ENCODE measurements around the gene XRN2.

XRN2 gene

DNA sequence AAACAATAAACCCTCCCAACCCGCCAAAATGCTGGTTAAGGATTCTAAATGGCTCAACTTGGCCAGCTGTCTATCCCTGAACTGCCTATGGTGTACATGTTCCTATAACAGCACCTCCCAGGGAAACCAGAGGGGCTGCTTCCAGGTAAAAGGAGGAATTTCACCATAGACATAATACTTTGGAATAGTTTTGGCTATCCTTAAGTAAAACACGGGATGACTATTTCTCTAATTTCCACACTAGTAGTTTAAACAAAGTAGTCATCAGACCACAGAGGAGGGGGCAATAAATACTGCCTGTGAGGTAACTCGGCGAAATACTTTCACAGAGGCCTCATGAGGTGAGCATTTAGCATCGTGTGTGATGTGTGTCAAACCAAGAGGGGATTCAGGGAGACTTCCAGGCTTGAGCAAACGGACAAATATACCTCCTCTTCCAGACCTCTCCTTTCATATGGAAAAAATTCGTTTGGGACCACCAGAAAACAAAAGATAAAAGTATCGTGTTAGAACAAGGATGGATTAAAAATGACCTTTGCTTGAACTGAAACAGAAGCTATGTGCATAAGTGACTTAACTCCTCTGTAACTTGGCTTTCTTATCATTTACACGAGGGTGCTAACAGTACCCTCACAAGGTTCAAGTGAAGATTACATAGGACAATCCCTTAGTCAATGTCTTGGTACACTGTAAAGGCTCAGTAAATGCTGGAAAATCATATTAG lies 1.0 kb upstream of the XRN2 start:
- no peak for DNase-seq (ENCODE audit: low read depth)

DNA sequence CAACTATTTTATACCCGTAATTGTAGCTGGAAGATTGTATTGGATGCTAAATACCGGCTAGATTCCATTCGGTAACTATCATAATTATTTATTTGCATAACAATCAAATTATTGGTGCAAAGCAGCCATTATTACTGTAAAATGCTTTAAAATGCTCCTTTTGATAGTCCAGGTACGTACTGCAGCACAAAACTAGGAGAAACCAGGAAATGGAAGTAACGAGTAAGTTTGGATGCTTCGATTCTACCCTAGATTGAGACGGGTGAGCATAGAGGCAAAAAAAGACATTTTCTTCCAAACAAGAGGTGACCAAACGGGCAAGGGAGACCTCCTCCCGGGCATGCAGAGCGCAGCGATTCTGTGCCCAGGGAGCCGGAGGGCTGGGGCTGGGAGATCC lies 469 bp upstream of the XRN2 start:
- DNase-seq (ENCODE audit: low read depth), result no peak

GRCh38 chr20:21303872-21304586 lies 898 bp downstream of the XRN2 start:
- no peak for DNase-seq (ENCODE audit: low read depth)

DNA sequence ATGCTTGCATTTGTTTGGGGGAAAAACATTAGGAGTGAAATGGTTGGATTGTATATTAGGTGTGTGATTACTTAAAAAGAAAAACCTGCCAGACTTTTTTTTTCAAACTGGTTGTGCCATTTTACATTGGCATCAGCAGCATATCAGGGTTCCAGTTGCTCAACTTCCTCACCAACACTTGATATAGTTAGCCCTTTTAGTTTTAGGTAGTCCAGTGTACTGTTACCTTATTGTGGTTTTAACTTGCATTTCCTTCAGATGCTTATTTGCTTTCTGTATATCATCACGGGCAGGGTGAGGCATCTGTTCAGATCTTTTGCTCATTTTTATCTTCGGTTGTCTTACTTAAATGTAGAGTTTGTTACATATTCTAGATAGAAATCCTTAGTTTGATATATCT lies 5.2 kb downstream of the XRN2 start:
- DNase-seq (ENCODE audit: low read depth), result no peak

DNA sequence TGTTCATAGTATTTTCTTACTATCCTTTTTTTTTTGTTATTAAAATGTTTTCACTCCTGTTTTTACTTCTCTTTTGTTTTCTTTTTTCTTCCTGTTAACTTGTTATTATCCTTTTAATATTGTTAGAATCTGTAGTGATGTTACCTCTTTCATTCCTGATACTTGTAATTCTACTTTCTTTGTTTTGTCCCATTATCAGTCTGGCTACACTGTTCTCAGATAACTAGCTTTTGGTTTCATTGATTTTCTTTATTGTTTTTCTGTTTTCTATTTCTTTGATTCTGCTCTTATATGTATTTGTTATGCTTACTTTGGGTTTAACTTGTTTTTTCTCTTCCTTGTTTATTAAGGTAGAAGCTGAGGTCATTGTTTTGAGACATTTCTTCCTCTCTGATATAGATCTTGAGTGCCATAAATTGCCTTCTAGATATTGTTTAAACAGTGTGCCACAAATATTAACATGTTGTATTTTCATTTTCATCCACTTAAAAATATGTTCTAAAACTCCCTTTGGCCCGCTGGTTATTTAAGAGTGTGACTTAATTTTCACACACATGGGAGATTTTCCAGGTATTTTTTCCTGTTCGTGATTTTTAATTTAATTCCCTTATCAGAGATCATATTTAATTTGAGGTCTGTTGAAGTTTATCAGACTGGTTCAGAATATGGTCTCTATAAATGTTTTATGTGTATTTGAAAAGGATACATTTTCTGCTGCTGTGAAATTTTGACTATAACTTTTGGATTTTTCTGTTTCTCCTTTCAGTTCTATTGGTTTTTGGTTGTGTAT lies 6.7 kb downstream of the XRN2 start:
- no peak for DNase-seq (ENCODE audit: low read depth)

- no peak for DNase-seq (ENCODE audit: low read depth)
Observed at GRCh38 chr20:21312813-21313474, 9.8 kb downstream of the XRN2 start.

- no peak for DNase-seq (ENCODE audit: low read depth)
Observed at GRCh38 chr20:21315138-21315537, 12.0 kb downstream of the XRN2 start.

- DNase-seq (ENCODE audit: low read depth), result no peak
Observed at GRCh38 chr20:21322083-21322710, 19.1 kb downstream of the XRN2 start.

- no peak for DNase-seq (ENCODE audit: low read depth)
Observed at GRCh38 chr20:21322921-21323331, 19.8 kb downstream of the XRN2 start.

- DNase-seq (ENCODE audit: low read depth), result no peak
Observed at GRCh38 chr20:21323640-21324039, 20.5 kb downstream of the XRN2 start.

GRCh38 chr20:21324126-21324525 lies 21.0 kb downstream of the XRN2 start:
- DNase-seq (ENCODE audit: low read depth), result no peak

DNA sequence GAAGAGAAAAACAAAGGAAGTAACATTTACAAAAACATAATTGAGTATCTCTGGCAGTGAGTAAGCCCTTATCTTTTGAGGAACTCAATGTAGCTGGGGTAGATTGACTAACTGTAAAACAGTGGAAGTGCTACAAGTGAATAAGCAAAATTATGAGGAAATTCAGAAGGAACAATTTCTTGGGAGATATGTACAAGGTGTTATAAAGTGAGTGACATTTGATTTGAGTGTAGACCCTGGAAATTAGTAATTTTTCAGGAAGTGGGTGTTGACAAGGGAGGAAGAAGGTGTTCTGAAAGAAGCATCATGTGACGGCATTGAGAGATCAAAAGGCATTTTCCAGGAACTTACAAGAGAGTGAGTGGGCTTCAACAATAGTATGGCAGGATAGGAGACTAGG lies 22.2 kb downstream of the XRN2 start:
- no peak for DNase-seq (ENCODE audit: low read depth)

DNA sequence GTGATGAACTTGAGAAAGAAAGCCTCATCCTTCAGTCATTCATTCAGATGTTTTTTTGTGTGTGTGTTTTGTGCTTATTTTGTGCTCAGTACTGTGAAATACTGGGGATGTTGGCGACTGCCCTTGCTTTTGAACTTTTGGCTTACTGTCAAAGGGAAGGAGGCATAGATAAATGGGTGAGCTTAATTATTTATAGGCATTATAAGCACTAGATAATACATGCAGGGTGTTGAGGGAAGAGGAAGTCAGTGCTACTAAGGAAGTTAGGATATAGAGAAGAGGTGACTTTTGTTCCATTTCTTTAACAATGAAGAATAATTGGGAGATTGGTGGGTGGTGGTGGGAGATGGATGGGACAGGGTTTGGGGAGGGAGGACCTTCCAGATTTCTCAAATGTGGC lies 23.6 kb downstream of the XRN2 start:
- DNase-seq (ENCODE audit: low read depth), result no peak

GRCh38 chr20:21336455-21337151 lies 33.5 kb downstream of the XRN2 start:
- no peak for DNase-seq (ENCODE audit: low read depth)

DNA sequence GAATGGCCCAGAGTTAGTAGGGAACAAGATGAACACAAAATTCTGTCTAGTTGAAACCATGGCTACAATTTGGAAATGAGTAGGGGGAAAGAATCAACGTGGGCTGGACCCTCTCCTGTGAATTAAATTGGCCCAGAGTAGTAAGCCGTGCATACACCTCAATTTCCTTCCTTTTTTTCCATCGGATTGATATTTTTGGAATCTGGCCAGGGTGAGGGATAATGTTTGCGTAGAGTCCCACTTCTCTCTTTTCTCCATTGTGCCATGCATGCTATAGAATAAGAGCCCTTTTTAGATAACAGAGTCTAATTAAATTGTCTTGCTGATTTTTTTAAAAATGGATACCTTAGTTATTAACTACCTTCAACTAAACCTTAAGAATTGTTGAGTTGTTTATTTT lies 35.2 kb downstream of the XRN2 start:
- no peak for DNase-seq (ENCODE audit: low read depth)

- DNase-seq (ENCODE audit: low read depth), result no peak
Observed at GRCh38 chr20:21339499-21339898, 36.4 kb downstream of the XRN2 start.

DNA sequence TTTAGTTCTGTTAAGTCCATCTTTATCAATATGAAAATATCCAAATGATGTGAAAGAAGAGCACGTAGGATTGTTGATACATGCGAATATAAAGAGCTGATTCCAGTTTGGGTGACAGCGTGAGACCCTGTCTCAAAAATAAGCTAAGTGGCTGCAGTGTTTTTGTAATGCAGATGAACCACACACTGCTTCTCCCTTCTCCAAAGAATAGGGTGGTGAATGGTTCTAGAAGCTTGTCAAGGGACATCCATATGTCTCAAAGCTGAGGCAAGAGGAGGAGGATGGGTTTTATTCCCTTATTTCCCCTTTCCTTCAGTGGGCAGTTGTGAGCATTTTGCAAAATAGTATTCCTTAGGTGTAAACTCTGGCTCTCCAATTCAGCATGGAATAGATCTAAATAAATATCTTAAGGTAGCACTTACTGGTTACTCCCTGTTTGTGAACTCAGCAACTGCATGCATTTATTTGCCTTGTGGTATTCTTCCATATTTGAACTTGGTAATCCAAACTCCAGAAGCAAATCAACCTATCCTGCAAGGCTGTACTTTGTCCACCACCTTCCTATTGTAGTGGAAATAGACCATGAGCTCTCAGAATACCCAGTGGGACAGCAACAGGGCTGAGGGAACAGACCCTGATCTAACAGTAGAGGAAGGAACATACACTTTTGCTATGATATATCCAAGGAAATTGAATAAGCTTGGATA lies 38.0 kb downstream of the XRN2 start:
- no peak for DNase-seq (ENCODE audit: low read depth)

- no peak for DNase-seq (ENCODE audit: low read depth)
Observed at GRCh38 chr20:21342656-21343345, 39.7 kb downstream of the XRN2 start.

DNA sequence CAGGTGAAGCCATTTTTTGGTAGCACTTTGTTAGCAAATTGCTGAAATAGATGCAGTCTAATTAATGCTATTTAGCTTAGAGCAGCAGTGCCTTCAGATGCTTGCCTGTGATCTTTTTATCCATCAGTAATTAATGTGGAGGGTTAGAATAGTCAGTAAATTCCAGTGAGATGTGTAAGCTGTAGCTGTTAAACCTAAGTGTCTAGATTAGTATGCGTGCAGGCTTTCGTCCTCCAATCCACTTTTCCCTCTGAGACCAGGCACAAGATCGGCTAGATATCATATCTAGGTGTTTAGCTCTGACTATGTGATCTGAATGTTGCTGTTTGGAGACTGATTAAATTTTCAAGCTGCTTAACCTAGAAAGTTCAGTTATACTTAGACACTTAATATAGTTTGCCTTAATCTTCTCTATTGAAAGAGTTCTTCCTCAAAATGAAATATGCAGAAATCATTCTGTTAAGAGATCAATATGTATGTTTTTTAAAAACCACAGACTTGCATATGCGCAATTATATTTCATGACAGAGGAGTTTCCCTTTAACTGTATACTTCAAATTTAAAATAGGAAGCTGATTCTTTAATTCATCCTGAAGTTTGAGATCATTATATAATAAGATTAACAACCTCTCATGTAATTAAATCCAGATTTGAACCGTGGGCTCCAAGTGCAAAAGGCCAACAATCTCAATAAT lies 41.2 kb downstream of the XRN2 start:
- DNase-seq (ENCODE audit: low read depth), result no peak
